ENCODE data around the gene KRTAP10-12.

KRTAP10-12 gene

GRCh38 chr21:44700101-44701022, 3.4 kb downstream of the KRTAP10-12 start:
- TF ChIP-seq ZNF274 (IDR thresholded peaks at IDR 0.05; ENCODE audit: low read depth, low read length) = no peak
- no peak overlapping the region for H3K4me3 ChIP-seq (ENCODE audit: low read length)

GRCh38 chr21:44701023-44701400, 4.0 kb downstream of the KRTAP10-12 start:
- H3K4me3 ChIP-seq (ENCODE audit: low read length) = no peak overlapping the region
- no peak for TF ChIP-seq ZNF274 (IDR thresholded peaks at IDR 0.05; ENCODE audit: low read depth, low read length)

- TF ChIP-seq ZNF274 (IDR thresholded peaks at IDR 0.05; ENCODE audit: low read depth, low read length) = no peak
- H3K4me3 ChIP-seq (ENCODE audit: low read length) = no peak overlapping the region
Measured at GRCh38 chr21:44701541-44701940, 4.6 kb downstream of the KRTAP10-12 start.

- no peak for TF ChIP-seq ZNF274 (IDR thresholded peaks at IDR 0.05; ENCODE audit: low read depth, low read length)
- H3K4me3 ChIP-seq (ENCODE audit: low read length) = no peak overlapping the region
Measured at GRCh38 chr21:44702111-44702972, 5.4 kb downstream of the KRTAP10-12 start.

DNA sequence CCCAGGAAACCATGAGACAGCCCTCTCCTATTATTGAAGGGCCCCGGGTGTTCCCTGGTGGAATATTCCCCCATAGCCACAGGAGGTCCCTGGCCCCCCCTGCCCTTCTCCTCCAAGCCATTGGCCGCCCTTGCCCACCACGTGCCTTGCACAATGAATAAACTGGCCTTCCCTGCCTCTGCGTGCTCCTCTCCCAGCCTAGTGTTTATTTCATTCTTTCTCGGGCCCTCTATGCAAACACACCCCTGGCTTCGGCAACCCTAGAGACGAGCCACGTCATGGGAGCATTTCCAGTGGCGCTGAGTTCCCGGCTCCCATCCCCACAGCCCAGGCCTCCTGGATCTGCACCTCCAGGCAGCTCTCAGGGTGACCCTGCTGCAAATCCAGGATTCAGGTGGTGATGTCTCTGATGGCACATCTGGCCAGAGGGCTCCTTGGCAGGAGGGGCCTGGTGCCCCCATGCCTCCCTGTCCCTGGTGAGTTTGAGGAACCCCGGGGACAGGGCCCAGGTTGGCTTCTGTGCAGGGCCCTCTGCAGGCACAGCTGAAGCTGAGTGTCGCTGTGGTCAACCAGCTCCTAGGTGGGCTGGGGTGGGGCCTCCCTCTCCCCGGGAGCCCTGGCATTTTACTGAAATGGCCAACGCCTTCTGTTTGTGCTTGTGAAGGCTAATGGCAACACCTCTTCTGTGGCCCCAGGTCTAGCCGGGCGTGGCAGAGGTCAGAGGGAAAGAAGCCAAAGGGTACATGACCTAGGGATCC, 6.2 kb downstream of the KRTAP10-12 start:
- TF ChIP-seq ZNF274 (IDR thresholded peaks at IDR 0.05; ENCODE audit: low read depth, low read length) = no peak
- no peak overlapping the region for H3K4me3 ChIP-seq (ENCODE audit: low read length)

DNA sequence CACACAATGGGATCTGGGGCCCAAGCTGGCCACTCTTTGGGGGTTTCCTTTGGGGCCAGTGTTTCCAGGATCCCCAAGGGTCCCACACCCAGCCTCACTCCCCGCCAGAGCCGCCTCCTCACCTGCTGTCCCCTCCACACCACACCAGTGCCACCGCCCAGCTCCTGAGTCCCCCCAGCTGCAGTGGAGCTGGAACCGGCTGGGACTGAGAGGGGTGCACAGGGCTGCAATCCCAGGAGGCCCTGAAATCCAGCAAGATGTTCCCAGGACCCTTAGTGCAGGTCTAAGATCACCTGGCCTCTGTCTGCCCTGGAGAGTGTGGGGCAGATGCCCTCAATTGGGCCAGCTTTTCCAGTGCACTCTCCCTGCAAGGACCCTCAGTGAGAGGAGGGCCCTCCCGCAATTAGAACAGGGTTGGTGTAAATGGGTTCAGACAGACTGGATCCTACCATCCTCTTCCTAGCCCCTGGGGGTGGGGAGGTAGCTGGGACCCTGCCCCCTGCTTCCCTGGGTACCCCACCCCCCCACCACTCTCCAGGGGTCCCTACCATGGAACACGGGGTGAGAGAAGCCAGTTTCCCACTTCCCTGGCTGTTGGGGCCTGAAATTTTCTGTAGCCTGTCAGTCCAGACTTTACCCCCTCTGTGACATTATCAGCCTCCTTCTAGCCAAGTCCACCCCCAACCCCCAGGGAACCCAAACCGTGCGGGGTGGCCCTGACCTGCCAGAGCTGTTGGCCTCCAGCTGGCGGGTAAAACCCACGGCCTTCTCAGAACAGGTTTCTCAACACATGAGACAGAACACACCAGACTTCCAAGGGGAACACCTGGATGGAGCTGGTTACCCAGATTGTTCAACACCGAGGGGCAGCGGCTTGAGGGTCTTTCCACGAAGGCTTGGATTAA, 7.0 kb downstream of the KRTAP10-12 start:
- TF ChIP-seq ZNF274 (IDR thresholded peaks at IDR 0.05; ENCODE audit: low read depth, low read length) = no peak
- H3K4me3 ChIP-seq (ENCODE audit: low read length) = no peak overlapping the region

DNA sequence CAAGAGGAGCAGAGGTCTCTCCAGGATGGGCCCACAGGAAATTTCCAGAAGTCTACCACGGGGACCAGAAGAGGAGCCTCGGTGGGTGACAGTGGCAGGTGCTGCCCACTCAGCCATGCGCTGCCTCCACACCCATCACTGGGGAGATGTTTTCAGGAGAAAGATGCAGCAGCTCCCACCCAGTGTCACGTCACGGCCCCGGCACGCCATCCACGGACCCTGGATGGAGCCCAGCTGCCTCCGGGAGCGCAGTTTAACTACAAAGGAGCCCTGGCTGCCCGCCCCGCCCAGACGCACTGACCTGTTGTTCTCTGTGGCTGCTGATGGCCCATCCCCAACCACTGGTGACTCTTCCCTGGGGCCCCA, 7.6 kb downstream of the KRTAP10-12 start:
- no peak overlapping the region for H3K4me3 ChIP-seq (ENCODE audit: low read length)
- no peak for TF ChIP-seq ZNF274 (IDR thresholded peaks at IDR 0.05; ENCODE audit: low read depth, low read length)

DNA sequence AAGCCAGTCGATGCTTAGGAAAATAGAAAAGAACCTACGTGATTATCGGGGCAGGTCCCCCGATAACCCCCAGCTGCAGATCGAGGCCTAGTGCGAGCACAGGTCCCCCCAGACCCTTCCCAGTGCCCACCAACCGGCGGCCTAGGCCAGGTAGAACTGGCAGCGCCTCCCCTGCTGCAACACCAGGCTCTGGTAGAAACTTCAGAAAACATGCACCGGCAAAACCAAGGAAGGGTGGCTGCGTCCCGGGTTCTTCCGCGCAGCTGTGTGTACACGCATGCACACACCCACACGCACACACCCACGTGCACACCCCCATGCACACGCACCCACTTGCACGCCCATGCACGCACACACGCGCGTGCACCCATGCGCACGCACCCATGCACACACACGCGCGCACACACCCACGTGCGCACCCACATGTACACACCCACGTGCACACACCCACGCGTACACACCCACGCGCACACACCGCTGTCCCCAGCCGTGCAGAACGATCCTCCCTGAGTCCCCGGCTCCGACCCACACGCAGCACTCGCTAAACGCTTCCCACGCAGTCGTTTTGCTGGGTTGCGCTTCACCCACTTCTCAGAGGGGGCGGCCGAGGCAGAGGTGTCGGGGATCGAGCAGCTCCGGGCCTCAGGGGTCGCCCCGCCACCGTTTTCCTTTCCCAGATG, 9.2 kb downstream of the KRTAP10-12 start:
- no peak overlapping the region for H3K4me3 ChIP-seq (ENCODE audit: low read length)
- no peak for TF ChIP-seq ZNF274 (IDR thresholded peaks at IDR 0.05; ENCODE audit: low read depth, low read length)

DNA sequence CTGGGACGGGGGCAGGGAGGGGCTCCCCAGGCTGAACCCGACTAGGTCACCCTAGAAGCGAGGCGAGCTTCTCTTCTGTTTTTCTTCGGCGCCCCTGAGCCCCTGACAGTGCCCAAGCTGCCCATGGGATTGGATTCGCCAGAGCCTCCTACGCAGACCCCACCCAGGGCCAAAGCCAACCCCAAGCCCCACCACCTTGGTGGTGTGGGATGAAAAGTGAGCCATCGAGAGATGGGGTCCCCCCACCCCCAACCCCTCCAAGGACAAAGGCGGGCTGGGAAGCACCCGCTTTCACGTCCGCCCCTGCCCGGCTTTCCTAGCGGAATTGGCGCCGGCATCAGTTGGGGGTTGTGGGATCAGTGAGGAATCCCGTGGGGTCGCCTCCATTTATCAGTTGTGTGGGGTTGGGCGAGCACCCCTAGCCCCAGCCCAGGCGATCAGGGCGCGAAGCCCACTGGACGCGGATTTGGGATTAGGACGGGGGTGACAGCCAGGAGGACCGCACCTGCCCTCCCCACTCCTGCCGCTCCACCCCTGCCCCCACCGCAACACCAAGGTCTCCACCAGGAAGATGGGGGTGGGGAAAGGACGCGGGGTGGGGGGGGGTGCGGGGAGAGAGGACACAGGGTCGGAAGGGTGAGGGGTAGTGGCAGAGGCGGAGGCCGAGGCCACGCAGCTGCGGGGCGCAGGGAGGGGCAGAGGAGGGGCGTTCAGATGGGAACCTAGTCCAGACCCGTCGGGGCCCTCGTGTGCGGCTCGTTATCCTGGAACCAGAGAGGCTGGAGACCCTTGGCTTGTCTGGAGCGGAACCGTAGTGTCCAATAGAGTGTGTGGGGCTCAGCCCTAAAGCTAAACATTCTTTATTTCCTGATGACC, 10.0 kb downstream of the KRTAP10-12 start:
- no peak overlapping the region for H3K4me3 ChIP-seq (ENCODE audit: low read length)
- TF ChIP-seq ZNF274 (IDR thresholded peaks at IDR 0.05; ENCODE audit: low read depth, low read length) = no peak

- no peak overlapping the region for H3K4me3 ChIP-seq (ENCODE audit: low read length)
- no peak for TF ChIP-seq ZNF274 (IDR thresholded peaks at IDR 0.05; ENCODE audit: low read depth, low read length)
Measured at GRCh38 chr21:44708213-44708865, 11.4 kb downstream of the KRTAP10-12 start.

DNA sequence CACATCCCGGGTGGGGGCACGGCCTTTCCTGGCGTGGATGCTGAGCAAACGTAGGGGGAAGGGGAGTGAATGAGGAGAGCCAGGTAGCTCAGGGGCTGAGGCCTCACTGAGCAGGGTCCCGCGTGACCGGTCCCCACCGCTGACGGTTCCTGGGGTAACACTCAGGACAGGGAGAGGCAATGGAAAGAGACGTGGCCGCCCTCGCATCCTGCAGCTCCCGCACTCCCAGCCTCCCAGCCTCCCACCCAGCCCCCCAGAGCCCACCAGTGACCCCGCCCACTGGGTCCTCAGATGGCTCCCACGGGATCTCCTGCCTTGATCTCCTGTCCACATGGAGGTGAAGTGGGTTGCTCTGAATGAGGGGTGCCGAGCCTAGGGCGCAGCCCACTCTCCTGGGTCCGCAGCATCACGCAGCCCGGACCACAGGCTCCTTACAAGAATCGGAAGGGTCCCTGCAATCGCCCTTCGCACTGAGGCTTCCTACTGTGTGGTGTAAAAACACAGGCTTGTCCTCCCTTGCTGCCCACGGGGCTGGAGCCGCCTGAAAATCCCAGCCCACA, 12.0 kb downstream of the KRTAP10-12 start:
- TF ChIP-seq ZNF274 (IDR thresholded peaks at IDR 0.05; ENCODE audit: low read depth, low read length) = no peak
- H3K4me3 ChIP-seq (ENCODE audit: low read length) = no peak overlapping the region

All from GM08714 (cell line).